ENCODE measurements around the gene PGBD5. TPM values are rescaled to one million over a fixed set of nuclear protein-coding genes. Genes with fewer than 3 reads are reported as not detected.

The PGBD5 gene
- total and polyA plus RNA-seq, 2 experiments from 2014 or later: 0.82 to 2.4 TPM

DNA sequence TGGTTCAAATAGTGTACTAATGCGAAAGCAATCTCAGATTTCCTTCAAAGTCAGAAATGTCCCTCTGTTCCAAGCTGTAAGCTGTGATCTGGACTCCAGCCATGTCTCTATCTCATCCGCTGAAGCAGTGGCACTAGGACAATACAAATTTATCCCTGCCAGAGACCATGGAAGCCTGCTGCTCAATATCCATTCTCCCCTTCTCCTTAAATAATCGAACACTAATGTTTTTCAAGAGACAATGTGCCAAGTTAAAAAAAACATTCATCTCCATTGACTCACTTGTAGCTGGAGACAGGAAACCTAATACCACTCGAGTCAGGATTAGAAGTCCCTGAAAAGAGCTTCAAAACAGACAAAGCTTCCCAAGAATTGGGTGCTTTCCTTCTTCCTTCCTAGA lies 38.5 kb upstream of the PGBD5 start:
- Histone ChIP-seq H3K4me3 (no peak overlapping the region), H3K4me1 (ENCODE audit: insufficient read depth) (no peaks in the 10 kb centered on the region), H3K27me3 (no peaks in the 10 kb centered on the region), H3K36me3 (replicated peaks; ENCODE audit: insufficient read depth, low read depth) (no peaks in the 10 kb centered on the region), H3K4me2 (no peak overlapping the region), H3K9me2 (replicated peaks; ENCODE audit: insufficient read depth) (no peaks in the 10 kb centered on the region), H3K9me3 (ENCODE audit: low read depth) (no peaks in the 10 kb centered on the region), H3K27ac (no peak overlapping the region), H3K79me2 (no peaks in the 10 kb centered on the region), H4K20me1 (ENCODE audit: insufficient read depth, poor library complexity, severe bottlenecking) (no peaks in the 10 kb centered on the region), H2AFZ (no peak overlapping the region)
- DNase-seq (ENCODE audit: low spot score): no peak
- TF ChIP-seq EZH2phosphoT487 (IDR thresholded peaks at IDR 0.05; ENCODE audit: low read depth, severe bottlenecking, unreplicated experiment): no peak
- TF ChIP-seq EZH2 (IDR thresholded peaks at IDR 0.05; ENCODE audit: borderline replicate concordance): no peak
- TF ChIP-seq, protein P1, sequence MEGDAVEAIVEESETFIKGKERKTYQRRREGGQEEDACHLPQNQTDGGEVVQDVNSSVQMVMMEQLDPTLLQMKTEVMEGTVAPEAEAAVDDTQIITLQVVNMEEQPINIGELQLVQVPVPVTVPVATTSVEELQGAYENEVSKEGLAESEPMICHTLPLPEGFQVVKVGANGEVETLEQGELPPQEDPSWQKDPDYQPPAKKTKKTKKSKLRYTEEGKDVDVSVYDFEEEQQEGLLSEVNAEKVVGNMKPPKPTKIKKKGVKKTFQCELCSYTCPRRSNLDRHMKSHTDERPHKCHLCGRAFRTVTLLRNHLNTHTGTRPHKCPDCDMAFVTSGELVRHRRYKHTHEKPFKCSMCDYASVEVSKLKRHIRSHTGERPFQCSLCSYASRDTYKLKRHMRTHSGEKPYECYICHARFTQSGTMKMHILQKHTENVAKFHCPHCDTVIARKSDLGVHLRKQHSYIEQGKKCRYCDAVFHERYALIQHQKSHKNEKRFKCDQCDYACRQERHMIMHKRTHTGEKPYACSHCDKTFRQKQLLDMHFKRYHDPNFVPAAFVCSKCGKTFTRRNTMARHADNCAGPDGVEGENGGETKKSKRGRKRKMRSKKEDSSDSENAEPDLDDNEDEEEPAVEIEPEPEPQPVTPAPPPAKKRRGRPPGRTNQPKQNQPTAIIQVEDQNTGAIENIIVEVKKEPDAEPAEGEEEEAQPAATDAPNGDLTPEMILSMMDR (IDR thresholded peaks at IDR 0.05; ENCODE audit: poor library complexity): no peak
- 72% methylated on average over 4 of the region's 4 CpGs for WGBS (ENCODE audit: low lambda C conversion rate, missing lambda C conversion rate)

DNA sequence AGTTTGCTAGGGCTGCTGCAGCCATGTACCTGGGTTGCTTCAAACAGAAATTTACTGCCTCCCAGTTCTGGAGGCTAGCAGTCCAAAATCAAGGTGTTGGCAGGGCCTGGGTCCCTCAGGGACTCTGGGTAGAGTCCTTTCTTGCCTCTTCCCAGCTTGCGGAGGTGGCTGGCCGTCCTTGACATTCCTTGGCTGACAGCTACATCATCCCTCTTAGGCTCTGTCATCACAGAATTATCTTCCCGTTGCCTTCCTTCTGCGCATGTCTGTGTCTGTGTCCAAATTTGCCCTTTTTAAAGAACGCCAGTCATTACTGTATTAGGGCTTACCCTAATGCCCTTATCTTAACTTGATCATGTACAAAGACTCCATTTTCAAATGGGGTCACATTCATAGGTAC lies 37.6 kb upstream of the PGBD5 start:
- Histone ChIP-seq H3K27me3 (no peaks in the 10 kb centered on the region), H3K79me2 (no peaks in the 10 kb centered on the region)
- TF ChIP-seq, protein P1 (IDR thresholded peaks at IDR 0.05; ENCODE audit: poor library complexity): no peak
- TF ChIP-seq EZH2phosphoT487 (IDR thresholded peaks at IDR 0.05; ENCODE audit: low read depth, severe bottlenecking, unreplicated experiment) (no peak), EZH2 (IDR thresholded peaks at IDR 0.05; ENCODE audit: borderline replicate concordance) (no peak)

DNA sequence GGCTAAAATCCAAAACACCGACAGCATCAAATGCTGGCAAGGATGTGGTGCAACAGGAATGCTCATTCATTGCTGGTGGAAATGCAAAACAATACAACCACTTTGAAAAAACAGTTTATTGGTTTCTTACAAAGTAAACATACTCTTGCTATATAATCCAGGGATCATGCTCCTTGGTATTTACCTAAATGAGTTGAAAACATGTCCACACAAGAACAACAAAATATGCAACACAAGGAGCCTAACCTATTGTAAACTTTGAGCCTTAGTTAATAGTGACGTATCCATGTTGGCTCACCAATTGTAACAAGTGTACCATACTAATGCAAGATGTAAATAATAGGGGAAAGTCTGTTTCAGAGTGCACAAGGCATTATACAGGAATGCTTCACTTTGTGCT lies 37.2 kb upstream of the PGBD5 start:
- Histone ChIP-seq H3K27ac (no peak overlapping the region), H3K36me3 (replicated peaks; ENCODE audit: insufficient read depth, low read depth) (no peaks in the 10 kb centered on the region), H3K4me3 (no peak overlapping the region), H3K27me3 (no peaks in the 10 kb centered on the region), H4K20me1 (ENCODE audit: insufficient read depth, poor library complexity, severe bottlenecking) (no peaks in the 10 kb centered on the region), H3K4me2 (no peak overlapping the region), H3K79me2 (no peaks in the 10 kb centered on the region), H3K9me2 (replicated peaks; ENCODE audit: insufficient read depth) (no peaks in the 10 kb centered on the region), H3K9me3 (ENCODE audit: low read depth) (no peaks in the 10 kb centered on the region), H2AFZ (no peak overlapping the region), H3K4me1 (ENCODE audit: insufficient read depth) (no peaks in the 10 kb centered on the region)
- TF ChIP-seq EZH2phosphoT487 (IDR thresholded peaks at IDR 0.05; ENCODE audit: low read depth, severe bottlenecking, unreplicated experiment) (no peak), EZH2 (IDR thresholded peaks at IDR 0.05; ENCODE audit: borderline replicate concordance) (no peak)
- TF ChIP-seq, protein P1 (IDR thresholded peaks at IDR 0.05; ENCODE audit: poor library complexity): no peak
- 72% methylated on average over 2 of the region's 2 CpGs for WGBS (ENCODE audit: low lambda C conversion rate, missing lambda C conversion rate)
- DNase-seq (ENCODE audit: low spot score): no peak

More for the DNA sequence above, 37.6 kb upstream of the PGBD5 start:
- no peaks in the 10 kb centered on the region for H3K4me1 ChIP-seq (ENCODE audit: insufficient read depth)
- no peaks in the 10 kb centered on the region for H4K20me1 ChIP-seq (ENCODE audit: insufficient read depth, poor library complexity, severe bottlenecking)
- WGBS (ENCODE audit: low lambda C conversion rate, missing lambda C conversion rate): 71% methylated on average over 5 of the region's 5 CpGs
- no peak overlapping the region for H3K4me3 ChIP-seq
- no peaks in the 10 kb centered on the region for H3K36me3 ChIP-seq (replicated peaks; ENCODE audit: insufficient read depth, low read depth)
- H3K27ac ChIP-seq: no peak overlapping the region
- no peak overlapping the region for H3K4me2 ChIP-seq
- DNase-seq (ENCODE audit: low spot score): no peak
- no peaks in the 10 kb centered on the region for H3K9me3 ChIP-seq (ENCODE audit: low read depth)
- H2AFZ ChIP-seq: no peak overlapping the region
- no peaks in the 10 kb centered on the region for H3K9me2 ChIP-seq (replicated peaks; ENCODE audit: insufficient read depth)

DNA sequence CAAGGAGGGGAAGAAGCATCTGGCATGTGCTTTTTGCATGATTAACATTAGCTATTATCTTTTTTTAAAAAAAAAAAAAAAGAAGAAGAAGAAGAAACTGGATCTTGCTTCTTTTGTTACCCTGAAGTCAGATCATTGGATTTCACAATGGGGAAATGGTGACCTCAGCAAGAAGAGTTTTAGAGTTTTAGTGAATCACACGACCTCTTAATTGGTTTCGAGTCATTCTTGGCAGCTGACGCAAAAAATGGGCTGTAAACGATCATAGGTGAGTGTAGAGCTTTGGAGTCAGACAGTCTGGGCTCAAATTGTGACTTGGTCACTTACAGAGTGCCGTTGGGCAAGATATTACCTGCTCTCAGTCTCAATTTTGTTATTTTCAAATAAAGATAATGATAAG lies 33.3 kb upstream of the PGBD5 start:
- H3K27ac ChIP-seq: no peak overlapping the region
- 57% methylated on average over 5 of the region's 5 CpGs for WGBS (ENCODE audit: low lambda C conversion rate, missing lambda C conversion rate)
- DNase-seq (ENCODE audit: low spot score): peak; percentile 12
- H3K4me2 ChIP-seq: no peak overlapping the region
- no peaks in the 10 kb centered on the region for H3K9me3 ChIP-seq (ENCODE audit: low read depth)
- H3K36me3 ChIP-seq (replicated peaks; ENCODE audit: insufficient read depth, low read depth): no peaks in the 10 kb centered on the region
- no peaks in the 10 kb centered on the region for H3K79me2 ChIP-seq
- no peaks in the 10 kb centered on the region for H4K20me1 ChIP-seq (ENCODE audit: insufficient read depth, poor library complexity, severe bottlenecking)
- no peak overlapping the region for H2AFZ ChIP-seq
- H3K4me1 ChIP-seq (ENCODE audit: insufficient read depth): no peaks in the 10 kb centered on the region
- no peaks in the 10 kb centered on the region for H3K27me3 ChIP-seq
- no peak overlapping the region for H3K4me3 ChIP-seq
- no peaks in the 10 kb centered on the region for H3K9me2 ChIP-seq (replicated peaks; ENCODE audit: insufficient read depth)
- TF ChIP-seq EZH2phosphoT487 (IDR thresholded peaks at IDR 0.05; ENCODE audit: low read depth, severe bottlenecking, unreplicated experiment): no peak
- TF ChIP-seq EZH2 (IDR thresholded peaks at IDR 0.05; ENCODE audit: borderline replicate concordance): no peak
